SK-N-SH treated with all-trans-retinoic acid at 6 μM for 48 hours (cell line): ENCODE measurements around the gene IQSEC1.

Experiments
- SNAI2 ChIP-seq: fragments of 250-450 bp; sonication (Bioruptor Pico); IDR thresholded peaks from 2 replicates; pipeline ENCODE4 v1.5.0; 2020; ENCODE audit warnings: mild to moderate bottlenecking, moderate library complexity
- ZC3H10 ChIP-seq: fragments of 250-450 bp; sonication (Bioruptor Pico); IDR thresholded peaks from 2 replicates; pipeline ENCODE4 v1.5.1; 2021; ENCODE audit warnings: mild to moderate bottlenecking, moderate library complexity

GRCh38 chr3:13110678-13111116 lies 37.5 kb upstream of the IQSEC1 start:
- TF ChIP-seq ZC3H10 (CRISPR knock-in tag): no peak
- TF ChIP-seq SNAI2 (CRISPR knock-in tag): no peak
